Sigmoid colon (tissue), 7 donors: ENCODE data around the gene SLC25A41. TPM values are rescaled to one million over a fixed set of nuclear protein-coding genes. Genes with fewer than 3 reads are reported as not detected.

Source experiments
- DNase-seq: peaks from one replicate; pipeline ENCODE4 v3.0.0-alpha.2; 2019
- H3K27ac ChIP-seq, 4 donors: fragments of 200-600 bp; sonication (generic); one replicate each; pipeline ENCODE4 v1.5.1; 2016 to 2019; ENCODE audit warnings: mild to moderate bottlenecking in 1 of 4
- H3K27me3 ChIP-seq, 3 donors: fragments of 200-600 bp; sonication (generic); one replicate each; pipeline ENCODE4 v1.5.1; 2019; ENCODE audit warnings: mild to moderate bottlenecking in 1 of 3
- H3K36me3 ChIP-seq, 4 donors: fragments of 200-600 bp; sonication (generic); one replicate each; pipeline ENCODE4 v1.5.1; 2016 to 2019
- H3K4me1 ChIP-seq, 4 donors: fragments of 200-600 bp; sonication (generic); one replicate each; pipeline ENCODE4 v1.5.1; 2017 to 2019
- H3K4me3 ChIP-seq, 4 donors: fragments of 200-600 bp; sonication (generic); one replicate each; pipeline ENCODE4 v1.5.1; 2017 to 2019; ENCODE audit warnings: mild to moderate bottlenecking in 2 of 4, moderate library complexity in 1 of 4
- H3K9me3 ChIP-seq, 4 donors: fragments of 200-600 bp in 3 of 4; sonication (generic) in 3 of 4; one replicate each; pipeline versions ENCODE4 v1.5.1 to v1.6.1; 2013 to 2019
- CTCF ChIP-seq, 4 experiments: fragments of 450-650 bp in 3 of 4; fragments of 200-600 bp in 1 of 4; IDR thresholded peaks; one replicate each; pipeline ENCODE4 v1.5.1; 2016 to 2019; ENCODE audit warnings: antibody characterized with exemption in 4 of 4, mild to moderate bottlenecking in 3 of 4, moderate library complexity in 2 of 4
- EP300 ChIP-seq, 4 donors: sonication (generic); formaldehyde crosslinking; IDR thresholded peaks; one replicate each; pipeline ENCODE4 v1.6.1; 2017; ENCODE audit warnings: antibody characterized with exemption in 4 of 4
- POLR2A ChIP-seq, 2 donors: fragments of 450-650 bp; IDR thresholded peaks; one replicate each; pipeline ENCODE4 v1.6.1; 2016; ENCODE audit warnings: antibody characterized with exemption in 2 of 2, mild to moderate bottlenecking in 2 of 2, moderate library complexity in 2 of 2
- POLR2AphosphoS5 ChIP-seq, 4 donors: sonication (generic); formaldehyde crosslinking; IDR thresholded peaks; one replicate each; pipeline ENCODE4 v1.6.1; 2017; ENCODE audit warnings: antibody characterized with exemption in 4 of 4
- WGBS, 2 donors: extraction: QIAGEN DNeasy Blood & Tissue Kit; methylation state at CpG; one replicate each; pipeline ENCODE4 v1.1.7; 2013; 5-methylcytosine and 5-hydroxymethylcytosine counted together
- intact Hi-C: fragments of 100-400 bp; cut with DNase I; formaldehyde crosslinking; loops from one replicate; pipeline ENCODE4 v1.15.1; 2023
- polyA plus RNA-seq, 3 donors: library from polyadenylated mRNA; stranded (reverse); fragments of 200-250 nt; gene quantifications; one replicate each; pipeline ENCODE4 v1.2.3, GENCODE V29; 2013
- total RNA-seq, 4 donors: library from RNA; depleted of rRNA; stranded (reverse); fragments of >200 nt; gene quantifications; one replicate each; pipeline ENCODE4 v1.1.0, GENCODE V29; 2016
- donor health status: healthy with polysubstance abuse.
- donor health status: Bipolar disorder and iron deficiency.
- donor health status: healthy.

Gene SLC25A41
- total and polyA plus RNA-seq, 7 donors: 0.60 to 1.4 (median 1.1) TPM; not detected in 2

- Histone ChIP-seq H3K27me3 (peaks cover 2 to 12% (median 3%) of the 10 kb centered on the region in 3 donors), H3K9me3 (peaks cover 0 to 11% (median 4%) of the 10 kb centered on the region in 4 donors), H3K4me3 (peak overlapping the region; percentile 70 to 85 (median 78)), H3K27ac (peak overlapping the region; percentile 83 to 93 (median 88)), H3K36me3 (peaks cover 12 to 37% (median 22%) of the 10 kb centered on the region in 4 donors), H3K4me1 (peaks cover 0 to 24% (median 18%) of the 10 kb centered on the region in 4 donors)
- WGBS, 2 donors: 37 to 53% methylated on average over 16 of the region's 16 CpGs
- intact Hi-C loops: loop anchor here (2.0 kb wide), 1 partner anchor 88 kb away; no protein-coding TSS in a partner anchor
- TF ChIP-seq POLR2A (IDR thresholded peaks at IDR 0.05): no peak
- TF ChIP-seq EP300 (IDR thresholded peaks at IDR 0.05): no peak
- TF ChIP-seq CTCF (IDR thresholded peaks at IDR 0.05): no peak
- peak in 1 of 4 donors; percentile 8 for TF ChIP-seq POLR2AphosphoS5 (IDR thresholded peaks at IDR 0.05)
- DNase-seq: no peak
These were observed 25.2 kb upstream of the SLC25A41 start for GRCh38 chr19:6458695-6459261.

GRCh38 chr19:6457958-6458694 is 24.6 kb upstream of the SLC25A41 start:
- Histone ChIP-seq H3K4me1 (peaks cover 0 to 24% (median 18%) of the 10 kb centered on the region in 4 donors), H3K27me3 (peaks cover 0 to 5% (median 0%) of the 10 kb centered on the region in 3 donors), H3K36me3 (peaks cover 14 to 44% (median 28%) of the 10 kb centered on the region in 4 donors), H3K27ac (peak overlapping the region; percentile 83 to 93 (median 88)), H3K4me3 (peak overlapping the region; percentile 70 to 85 (median 78)), H3K9me3 (peaks cover 0 to 11% (median 4%) of the 10 kb centered on the region in 4 donors)
- TF ChIP-seq CTCF (IDR thresholded peaks at IDR 0.05) (no peak), EP300 (IDR thresholded peaks at IDR 0.05) (no peak), POLR2AphosphoS5 (IDR thresholded peaks at IDR 0.05) (no peak), POLR2A (IDR thresholded peaks at IDR 0.05) (no peak)
- DNase-seq: no peak
- 86 to 91% methylated on average over 17 of the region's 17 CpGs for WGBS, 2 donors
- intact Hi-C loops: loop anchor here (2.0 kb wide), 1 partner anchor 87 kb away; no protein-coding TSS in a partner anchor

GRCh38 chr19:6455924-6456323 is 22.4 kb upstream of the SLC25A41 start:
- no peak overlapping the region for H3K27ac ChIP-seq
- H3K4me3 ChIP-seq: no peak overlapping the region
- TF ChIP-seq EP300 (IDR thresholded peaks at IDR 0.05) (no peak), POLR2A (IDR thresholded peaks at IDR 0.05) (no peak), POLR2AphosphoS5 (IDR thresholded peaks at IDR 0.05) (no peak), CTCF (IDR thresholded peaks at IDR 0.05) (no peak)
- H3K36me3 ChIP-seq: peaks cover 14 to 66% (median 30%) of the 10 kb centered on the region in 4 donors
- no peaks in the 10 kb centered on the region for H3K27me3 ChIP-seq
- H3K4me1 ChIP-seq: peaks cover 0 to 24% (median 18%) of the 10 kb centered on the region in 4 donors
- DNase-seq: no peak
- WGBS, 2 donors: 88 to 93% methylated on average over 15 of the region's 15 CpGs
- peaks cover 0 to 11% (median 4%) of the 10 kb centered on the region in 4 donors for H3K9me3 ChIP-seq
- intact Hi-C loops: no loop called here

DNA sequence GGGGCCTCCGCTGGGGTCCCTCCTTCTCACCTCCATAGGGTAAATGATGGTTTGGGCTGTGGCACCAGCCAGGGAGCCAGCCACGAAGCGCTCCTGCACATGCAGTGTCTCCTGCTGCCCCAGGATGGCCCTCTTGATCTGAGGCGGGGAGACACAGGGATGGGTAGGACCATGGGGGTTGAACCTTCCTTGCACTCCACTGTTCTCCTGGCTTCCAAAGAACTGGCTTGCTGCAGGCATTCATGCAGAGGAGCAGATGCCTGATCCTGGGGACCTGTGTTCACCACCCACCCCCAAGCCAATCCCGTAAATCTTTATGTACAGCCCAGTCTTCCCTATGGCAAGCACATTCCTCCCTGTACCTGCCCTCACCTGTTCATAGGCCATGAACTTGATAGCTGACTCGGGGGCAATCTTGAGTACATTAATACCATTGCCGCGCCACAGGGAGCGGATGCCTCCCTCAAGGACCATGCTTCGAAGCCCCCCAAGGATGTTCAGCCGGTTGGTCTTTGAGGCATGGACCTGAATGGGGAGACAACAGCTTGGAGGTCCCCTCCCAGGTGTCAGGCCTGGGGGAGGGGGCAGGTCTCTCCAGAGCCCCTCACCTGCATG is 20.5 kb upstream of the SLC25A41 start:
- Histone ChIP-seq H3K4me3 (no peak overlapping the region), H3K27me3 (no peaks in the 10 kb centered on the region), H3K36me3 (peaks cover 14 to 76% (median 30%) of the 10 kb centered on the region in 4 donors), H3K9me3 (peaks cover 0 to 11% (median 4%) of the 10 kb centered on the region in 4 donors), H3K4me1 (peaks cover 0 to 17% (median 13%) of the 10 kb centered on the region in 4 donors), H3K27ac (no peak overlapping the region)
- no peak for DNase-seq
- intact Hi-C loops: no loop called here
- TF ChIP-seq EP300 (IDR thresholded peaks at IDR 0.05): no peak
- TF ChIP-seq POLR2AphosphoS5 (IDR thresholded peaks at IDR 0.05): no peak
- TF ChIP-seq CTCF (IDR thresholded peaks at IDR 0.05): no peak
- TF ChIP-seq POLR2A (IDR thresholded peaks at IDR 0.05): no peak
- 97 to 98% methylated on average over 11 of the region's 11 CpGs for WGBS, 2 donors
